GM12873 (cell line): ENCODE data around the gene GNMT.
A peak's percentile ranks its signal among the peaks of the same experiment; 100 is the strongest.

Source experiments
- TF ChIP-seq, protein P1 (sequence below): IDR thresholded peaks from 2 replicates; pipeline ENCODE4 v1.5.1; 2012; ENCODE audit warnings: low read depth, mild to moderate bottlenecking, moderate library complexity, low read length, control low read depth; ENCODE audit not compliant: insufficient read depth; ENCODE audit errors: missing control alignments

GNMT gene

GRCh38 chr6:42979523-42980177, 19.1 kb downstream of the GNMT start:
- TF ChIP-seq, protein P1, sequence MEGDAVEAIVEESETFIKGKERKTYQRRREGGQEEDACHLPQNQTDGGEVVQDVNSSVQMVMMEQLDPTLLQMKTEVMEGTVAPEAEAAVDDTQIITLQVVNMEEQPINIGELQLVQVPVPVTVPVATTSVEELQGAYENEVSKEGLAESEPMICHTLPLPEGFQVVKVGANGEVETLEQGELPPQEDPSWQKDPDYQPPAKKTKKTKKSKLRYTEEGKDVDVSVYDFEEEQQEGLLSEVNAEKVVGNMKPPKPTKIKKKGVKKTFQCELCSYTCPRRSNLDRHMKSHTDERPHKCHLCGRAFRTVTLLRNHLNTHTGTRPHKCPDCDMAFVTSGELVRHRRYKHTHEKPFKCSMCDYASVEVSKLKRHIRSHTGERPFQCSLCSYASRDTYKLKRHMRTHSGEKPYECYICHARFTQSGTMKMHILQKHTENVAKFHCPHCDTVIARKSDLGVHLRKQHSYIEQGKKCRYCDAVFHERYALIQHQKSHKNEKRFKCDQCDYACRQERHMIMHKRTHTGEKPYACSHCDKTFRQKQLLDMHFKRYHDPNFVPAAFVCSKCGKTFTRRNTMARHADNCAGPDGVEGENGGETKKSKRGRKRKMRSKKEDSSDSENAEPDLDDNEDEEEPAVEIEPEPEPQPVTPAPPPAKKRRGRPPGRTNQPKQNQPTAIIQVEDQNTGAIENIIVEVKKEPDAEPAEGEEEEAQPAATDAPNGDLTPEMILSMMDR, result peak; percentile 9

- TF ChIP-seq, protein P1, result no peak
These were observed 21.3 kb downstream of the GNMT start for GRCh38 chr6:42981836-42982235.

DNA sequence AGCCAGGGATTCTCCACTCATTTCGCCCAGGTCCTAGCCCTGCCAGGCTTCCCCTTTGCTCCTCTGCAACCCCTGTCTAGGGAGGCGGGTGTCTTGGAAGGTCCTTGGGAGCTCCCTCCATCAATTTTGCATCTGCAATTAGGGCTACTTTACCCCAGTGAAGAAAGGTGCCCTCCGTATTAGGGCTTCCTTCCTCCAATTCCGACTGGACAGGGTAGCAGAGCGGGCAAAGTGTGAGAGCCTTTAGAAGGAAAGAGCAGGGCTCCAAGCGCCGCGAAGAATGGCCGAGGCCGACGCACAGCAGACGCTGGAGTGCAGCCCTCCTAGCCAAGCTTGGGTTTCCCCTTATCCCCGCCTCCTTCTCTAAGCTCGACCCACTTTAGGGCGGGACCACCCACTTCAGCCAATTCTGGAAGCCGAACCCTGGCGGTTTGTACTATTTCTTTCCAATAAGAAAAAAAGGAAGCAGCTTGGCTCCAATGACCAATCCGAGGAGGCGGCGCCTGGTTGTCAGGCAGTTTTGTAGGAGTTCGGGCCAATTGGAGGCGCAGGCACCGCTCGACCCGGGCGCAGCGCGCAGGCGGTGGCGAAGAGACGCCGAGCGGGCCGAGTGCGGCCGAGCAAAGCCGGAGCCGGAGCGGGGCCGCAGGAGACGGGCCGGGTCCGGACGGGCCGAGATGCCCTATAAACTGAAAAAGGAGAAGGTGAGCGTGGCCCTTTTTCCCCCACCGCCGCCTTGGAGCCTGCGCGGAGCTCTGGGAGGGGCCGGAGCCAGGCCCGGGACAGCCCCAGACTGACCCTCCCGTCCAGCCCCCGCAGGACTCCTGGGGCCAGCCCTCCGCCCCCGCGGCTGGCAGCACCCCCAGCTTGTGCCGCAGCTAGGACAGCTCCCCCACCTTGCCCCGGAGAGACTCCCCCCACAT, 23.7 kb downstream of the GNMT start, which contains the start of gene PPP2R5D:
PPP2R5D (plus strand) TSS at position 570 of the 923 bp plus-strand sequence; CDS start at position 678, 108 bp downstream.
- TF ChIP-seq, protein P1, result no peak

DNA sequence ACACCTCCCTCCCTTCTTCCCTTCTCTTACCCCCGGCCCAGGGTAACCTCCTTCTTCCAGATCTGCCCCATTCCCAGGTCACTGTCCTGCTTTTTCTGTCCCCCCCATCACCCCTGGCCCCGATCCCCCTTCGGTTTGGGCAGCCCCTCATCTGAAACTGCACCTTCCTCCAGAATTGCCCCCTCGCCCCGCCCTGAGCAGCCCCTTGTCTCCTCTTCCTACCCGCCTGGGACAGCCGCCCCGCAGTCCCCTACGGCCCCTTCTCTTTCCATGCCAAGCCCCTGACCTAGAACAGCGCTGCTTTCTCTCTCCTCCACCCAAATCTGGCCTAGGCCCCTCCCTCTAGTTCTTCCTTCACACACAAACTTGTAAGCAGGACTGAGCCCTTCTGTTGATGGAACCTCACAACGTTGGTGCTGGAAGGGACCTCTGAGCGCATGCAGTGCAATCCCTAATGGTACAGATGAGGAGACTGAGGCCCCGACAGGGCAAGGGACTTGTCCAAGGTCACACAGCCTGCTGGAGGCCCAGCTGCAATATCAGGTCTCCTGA, 24.4 kb downstream of the GNMT start:
- TF ChIP-seq, protein P1, result no peak

DNA sequence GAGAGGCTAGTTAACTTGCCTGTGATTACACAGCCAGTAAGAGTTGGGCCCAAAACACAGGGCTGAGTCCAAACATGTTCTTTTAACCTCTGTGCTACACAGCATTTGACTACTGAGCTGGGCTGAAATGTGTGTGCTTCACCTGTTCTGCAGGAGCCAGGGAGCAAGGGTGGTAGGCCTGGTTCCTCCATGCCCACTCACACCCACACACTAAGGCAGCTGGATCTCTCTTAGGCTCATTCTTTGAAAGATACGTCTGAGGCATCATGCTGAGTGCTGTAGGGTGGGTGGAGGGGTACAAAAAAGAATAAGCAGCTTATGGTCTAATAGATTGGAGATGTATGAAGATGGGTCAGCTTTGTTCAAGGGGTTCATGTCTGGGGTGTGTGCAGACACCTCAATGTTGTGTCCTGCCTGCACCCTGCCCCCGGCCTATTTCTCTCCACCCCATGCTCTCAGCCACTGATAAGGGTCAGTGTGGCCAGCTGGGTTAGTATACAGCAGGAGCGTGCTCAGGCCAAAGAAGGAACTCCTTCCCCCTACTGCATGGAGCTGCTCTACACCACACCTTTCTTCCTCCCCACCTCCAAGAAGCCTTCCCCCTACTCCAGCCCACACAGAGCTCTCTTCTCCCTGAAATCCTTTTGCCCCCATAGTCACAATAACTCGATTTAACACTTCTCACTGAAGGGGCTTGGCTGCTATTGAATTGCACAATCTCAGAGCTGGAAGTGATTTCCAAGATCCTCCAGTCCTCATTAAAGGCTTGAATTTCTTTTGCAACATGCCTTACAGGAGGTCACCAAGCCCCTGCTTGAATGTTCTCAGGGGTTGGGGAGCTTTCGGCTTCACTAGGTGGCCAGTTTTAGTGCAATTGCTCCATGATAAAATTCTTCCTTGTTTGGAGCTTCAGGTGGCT, 27.2 kb downstream of the GNMT start:
- TF ChIP-seq, protein P1, result no peak

DNA sequence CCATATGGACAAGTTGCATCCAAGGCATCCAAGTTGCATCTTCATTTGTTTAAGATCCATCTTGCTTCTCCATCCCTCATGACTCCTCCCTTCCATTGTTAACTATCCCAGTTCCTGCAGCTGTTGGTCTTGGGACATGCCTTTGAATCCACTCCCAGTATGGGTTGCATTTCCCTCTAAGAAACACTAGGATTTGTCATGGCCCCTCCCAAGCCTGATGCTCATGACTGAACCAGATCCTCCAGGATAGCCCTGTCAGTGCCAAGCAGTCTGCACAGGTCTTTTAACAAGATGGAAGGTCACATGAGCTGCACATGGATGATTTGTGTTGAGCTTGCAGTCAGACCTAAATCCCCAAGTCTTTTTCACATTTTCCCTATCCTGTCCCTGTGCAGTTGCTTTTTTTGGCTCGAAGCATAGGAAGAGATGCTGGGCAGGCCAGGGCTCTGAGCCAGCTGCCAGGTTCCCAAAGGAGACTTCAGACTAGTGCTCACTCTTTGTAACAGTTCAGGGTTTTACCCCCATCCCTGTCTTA, 28.0 kb downstream of the GNMT start:
- TF ChIP-seq, protein P1, result no peak
